Activated naive CD4-positive, alpha-beta T cell treated with anti-CD3 and anti-CD28 coated beads for 36 hours (primary cell): Measurements from ENCODE around the gene EPB41L4B. TPM values are rescaled to one million over a fixed set of nuclear protein-coding genes. Genes with fewer than 3 reads are reported as not detected.

ENCODE experiments used
- CTCF ChIA-PET: fragments of 350-600 bp; sonication (Branson Sonifier 250); formaldehyde crosslinking; loops from one replicate; lab custom pipeline; 2021; ENCODE audit warnings: antibody characterized with exemption; lab: Charles Lee
- DNase-seq: peaks from one replicate; pipeline ENCODE4 v3.0.0-alpha.2; 2020
- H3K27ac Mint-ChIP-seq: one replicate; pipeline ENCODE4 v1.8.0; 2021; ENCODE audit warnings: mild to moderate bottlenecking, mixed read lengths
- H3K27me3 Mint-ChIP-seq: one replicate; pipeline ENCODE4 v1.8.0; 2021; ENCODE audit warnings: low read depth, mixed read lengths
- H3K36me3 Mint-ChIP-seq: one replicate; pipeline ENCODE4 v1.8.0; 2021; ENCODE audit warnings: low read depth, mixed read lengths
- H3K4me1 Mint-ChIP-seq: one replicate; pipeline ENCODE4 v1.8.0; 2021; ENCODE audit warnings: low read depth, mixed read lengths
- H3K4me3 Mint-ChIP-seq: one replicate; pipeline ENCODE4 v1.8.0; 2021; ENCODE audit warnings: mild to moderate bottlenecking, moderate library complexity, mixed read lengths
- H3K9me3 Mint-ChIP-seq: one replicate; pipeline ENCODE4 v1.8.0; 2021; ENCODE audit warnings: mixed read lengths
- intact Hi-C: fragments of 100-400 bp; cut with micrococcal nuclease; formaldehyde crosslinking; loops from one replicate; pipeline ENCODE4 v1.15.1; 2023
- total RNA-seq, 2 experiments: library from RNA; stranded (reverse); gene quantifications; one replicate each; pipeline ENCODE4 v1.2.3, GENCODE V29; 2021

The EPB41L4B gene
- total RNA-seq, 2 experiments from 2014 or later, result 0.24 to 0.25 TPM

DNA sequence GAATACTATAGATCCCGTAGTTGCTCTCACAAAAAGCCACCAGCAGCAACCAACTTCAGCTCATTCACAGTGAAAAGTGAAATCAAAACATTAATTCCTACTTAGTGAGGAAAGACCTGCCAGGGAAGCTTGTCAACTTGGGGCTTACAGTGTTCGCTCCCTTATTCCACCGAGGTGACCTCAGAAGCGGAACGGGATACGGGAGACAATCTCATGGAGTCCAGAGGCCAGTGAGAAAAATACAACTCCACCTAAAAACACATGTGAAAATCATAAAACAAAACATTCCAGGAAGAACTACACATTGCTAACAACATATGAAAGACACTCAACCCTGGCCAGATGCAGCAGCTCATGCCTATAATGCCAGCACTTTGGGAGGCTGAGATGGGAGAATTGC, 11.6 kb downstream of the EPB41L4B start:
- Mint-ChIP-seq H3K27ac (no peak overlapping the region), H3K4me3 (no peak overlapping the region), H3K9me3 (no peaks in the 10 kb centered on the region), H3K27me3 (peaks cover 18% of the 10 kb centered on the region), H3K4me1 (peaks cover 5% of the 10 kb centered on the region), H3K36me3 (no peaks in the 10 kb centered on the region)
- CTCF ChIA-PET, result no interaction called here
- DNase-seq, result no peak
- intact Hi-C loops, result no loop called here

DNA sequence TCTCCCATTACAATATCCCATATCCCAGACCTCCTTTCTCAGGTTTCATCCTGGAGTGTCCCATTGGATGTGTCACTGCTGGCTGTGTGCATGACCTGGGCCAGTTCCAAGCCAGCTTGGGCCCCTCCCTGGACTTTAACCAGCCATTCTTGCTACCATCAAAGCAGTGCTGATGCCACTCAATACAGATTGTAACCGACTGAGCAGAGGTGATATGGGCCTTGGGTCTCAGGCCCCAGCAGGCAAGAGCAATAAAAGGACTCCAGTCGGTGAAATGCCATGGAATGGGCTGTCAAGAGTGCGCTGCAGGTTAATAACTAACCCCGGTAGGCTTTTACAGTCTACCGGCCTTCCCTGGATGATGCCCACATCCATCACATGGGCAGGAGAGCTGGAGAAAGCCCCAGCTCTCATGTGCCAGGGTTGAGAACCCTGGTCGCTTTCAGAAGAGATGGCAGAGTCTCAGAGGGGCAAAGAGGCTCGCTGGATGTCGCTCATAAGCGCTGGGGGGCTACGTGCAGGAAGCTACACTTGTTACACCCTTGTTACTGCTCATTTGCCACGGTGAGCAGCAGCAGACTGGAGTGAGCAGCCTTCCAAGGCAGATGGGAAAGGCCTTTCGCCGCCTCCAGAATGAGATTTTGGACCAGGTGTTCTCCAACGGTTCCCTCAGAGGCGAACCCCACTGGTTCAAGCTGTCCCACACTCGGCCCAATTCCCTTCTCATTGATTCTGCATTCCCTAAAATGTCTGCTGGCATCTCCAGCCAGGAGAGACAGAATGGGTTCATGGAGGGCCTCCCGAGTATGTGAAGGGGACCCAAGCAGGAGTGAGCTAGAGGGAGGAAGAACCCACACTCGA, 13.2 kb downstream of the EPB41L4B start:
- peaks cover 5% of the 10 kb centered on the region for H3K4me1 Mint-ChIP-seq
- no peaks in the 10 kb centered on the region for H3K36me3 Mint-ChIP-seq
- intact Hi-C loops, result no loop called here
- peaks cover 14% of the 10 kb centered on the region for H3K27me3 Mint-ChIP-seq
- CTCF ChIA-PET, result interaction anchor here (0.9 kb wide), 1 partner anchor 63 kb away, joined by 4 read pairs; no protein-coding TSS in a partner anchor
- no peak overlapping the region for H3K4me3 Mint-ChIP-seq
- no peak for DNase-seq
- no peaks in the 10 kb centered on the region for H3K9me3 Mint-ChIP-seq
- no peak overlapping the region for H3K27ac Mint-ChIP-seq

DNA sequence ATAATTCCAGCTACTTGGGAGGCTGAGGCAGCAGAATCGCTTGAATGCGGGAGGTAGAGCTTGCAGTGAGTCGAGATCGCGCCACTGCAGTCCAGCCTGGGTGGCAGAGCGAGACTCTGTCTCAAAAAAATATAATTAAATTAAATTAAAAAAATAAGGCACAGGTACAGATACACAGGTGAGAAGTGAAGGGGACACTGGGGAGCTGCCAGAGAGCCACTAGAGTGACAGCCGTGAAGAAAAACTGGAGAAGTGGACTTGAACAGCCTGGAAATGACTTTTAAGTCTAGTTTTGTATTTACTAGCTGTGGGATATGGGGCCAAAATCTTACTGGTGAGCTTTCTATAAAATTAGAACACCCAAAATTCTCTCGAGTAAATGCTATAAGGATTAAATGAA, 15.1 kb downstream of the EPB41L4B start:
- H3K27ac Mint-ChIP-seq, result no peak overlapping the region
- CTCF ChIA-PET, result no interaction called here

DNA sequence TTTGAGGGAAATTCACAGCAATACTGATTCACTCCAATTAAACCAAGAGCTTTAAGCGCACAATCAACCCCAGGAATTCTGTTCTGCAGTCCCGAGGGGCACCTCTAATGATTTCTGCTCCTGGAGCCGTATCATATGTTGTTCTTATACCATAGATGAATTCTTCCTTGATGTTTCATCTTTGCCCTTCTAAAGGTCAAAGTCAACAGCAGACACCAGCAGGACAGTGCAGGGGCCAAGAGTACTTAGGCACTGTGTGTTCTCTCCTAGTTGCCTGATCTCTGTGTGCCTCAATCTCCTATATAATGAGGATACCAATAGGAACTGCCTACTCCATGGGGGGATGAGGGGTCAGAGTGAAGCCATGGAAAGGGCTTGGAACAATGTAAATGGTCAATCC, 16.5 kb downstream of the EPB41L4B start:
- Mint-ChIP-seq H3K36me3 (no peaks in the 10 kb centered on the region), H3K4me1 (no peaks in the 10 kb centered on the region)
- CTCF ChIA-PET, result interaction anchor here (0.6 kb wide), 1 partner anchor 94 kb away, joined by 3 read pairs; no protein-coding TSS in a partner anchor

More for the DNA sequence above, 15.1 kb downstream of the EPB41L4B start:
- intact Hi-C loops, result no loop called here
- Mint-ChIP-seq H3K4me3 (no peak overlapping the region), H3K27me3 (peaks cover 19% of the 10 kb centered on the region), H3K4me1 (no peaks in the 10 kb centered on the region), H3K36me3 (no peaks in the 10 kb centered on the region), H3K9me3 (no peaks in the 10 kb centered on the region)
- DNase-seq, result no peak

DNA sequence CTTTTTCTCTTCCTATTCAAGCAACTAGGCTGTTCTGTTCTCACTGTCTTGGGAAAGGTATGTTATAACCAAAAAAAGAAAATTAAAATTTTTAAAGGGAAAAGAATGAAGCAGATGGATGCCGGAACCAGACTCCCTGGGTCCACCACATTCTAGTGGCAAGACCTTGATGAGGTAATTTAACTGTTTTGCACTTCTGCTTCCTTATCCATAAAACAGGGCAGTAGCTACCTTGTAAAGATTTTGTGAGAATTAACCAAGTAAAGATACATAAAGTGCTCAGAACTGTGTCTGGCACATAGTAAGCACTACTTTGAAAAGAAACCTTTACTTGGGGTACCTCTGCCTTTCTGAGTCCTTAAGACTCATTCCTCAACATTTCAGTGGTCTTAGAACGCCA, 17.0 kb downstream of the EPB41L4B start:
- H3K9me3 Mint-ChIP-seq, result no peaks in the 10 kb centered on the region
- CTCF ChIA-PET, result no interaction called here
- no peaks in the 10 kb centered on the region for H3K4me1 Mint-ChIP-seq
- intact Hi-C loops, result no loop called here
- DNase-seq, result no peak
- peaks cover 25% of the 10 kb centered on the region for H3K27me3 Mint-ChIP-seq
- no peak overlapping the region for H3K27ac Mint-ChIP-seq
- no peak overlapping the region for H3K4me3 Mint-ChIP-seq
- H3K36me3 Mint-ChIP-seq, result no peaks in the 10 kb centered on the region

More for the DNA sequence above, 16.5 kb downstream of the EPB41L4B start:
- Mint-ChIP-seq H3K27ac (no peak overlapping the region), H3K27me3 (peaks cover 25% of the 10 kb centered on the region), H3K9me3 (no peaks in the 10 kb centered on the region), H3K4me3 (no peak overlapping the region)
- DNase-seq, result no peak
- intact Hi-C loops, result no loop called here

DNA sequence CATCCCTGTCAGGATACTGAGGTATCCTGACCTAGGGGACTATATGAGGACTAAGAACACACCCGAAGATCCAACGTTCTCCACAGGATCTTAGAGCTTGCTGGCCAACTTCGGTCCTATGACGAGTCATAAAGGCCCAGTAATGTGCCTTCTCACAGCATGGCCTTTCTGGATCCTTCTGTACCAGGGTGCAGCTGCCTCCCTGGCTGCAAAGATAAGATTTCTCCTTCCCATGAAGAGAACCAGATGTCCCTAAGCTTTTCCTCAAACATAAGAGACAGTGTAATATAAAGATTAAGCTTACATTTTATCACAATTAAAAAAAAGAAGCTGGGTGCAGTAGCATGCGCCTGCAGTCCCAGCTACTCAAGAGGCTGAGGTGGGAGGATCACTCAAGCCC, 18.3 kb downstream of the EPB41L4B start:
- no peaks in the 10 kb centered on the region for H3K36me3 Mint-ChIP-seq
- no peak for DNase-seq
- H3K4me3 Mint-ChIP-seq, result no peak overlapping the region
- H3K27me3 Mint-ChIP-seq, result peaks cover 23% of the 10 kb centered on the region
- H3K4me1 Mint-ChIP-seq, result no peaks in the 10 kb centered on the region
- H3K27ac Mint-ChIP-seq, result no peak overlapping the region
- no peaks in the 10 kb centered on the region for H3K9me3 Mint-ChIP-seq
- CTCF ChIA-PET, result no interaction called here
- intact Hi-C loops, result no loop called here

DNA sequence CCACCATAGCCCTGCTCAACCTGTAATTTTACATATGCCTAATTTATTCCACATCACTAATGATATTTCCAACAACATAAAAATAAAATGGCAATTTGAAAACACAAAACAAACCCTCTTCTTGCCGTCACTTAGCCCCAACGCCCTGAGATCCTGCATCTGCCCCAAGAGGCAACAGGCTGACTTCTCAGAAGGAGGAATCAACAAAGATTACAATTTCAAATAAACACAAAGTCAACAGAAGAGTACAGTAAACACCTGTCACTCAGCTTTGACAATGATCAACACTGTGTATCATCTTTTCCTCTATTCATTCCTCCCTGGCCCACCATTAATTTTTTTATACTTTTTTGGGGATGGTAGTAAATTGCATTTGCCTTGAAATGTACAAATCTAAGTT, 19.8 kb downstream of the EPB41L4B start:
- CTCF ChIA-PET, result no interaction called here
- peaks cover 2% of the 10 kb centered on the region for H3K4me1 Mint-ChIP-seq
- H3K27ac Mint-ChIP-seq, result no peak overlapping the region
- peaks cover 21% of the 10 kb centered on the region for H3K27me3 Mint-ChIP-seq
- no peaks in the 10 kb centered on the region for H3K9me3 Mint-ChIP-seq
- DNase-seq, result no peak
- H3K36me3 Mint-ChIP-seq, result no peaks in the 10 kb centered on the region
- intact Hi-C loops, result no loop called here
- H3K4me3 Mint-ChIP-seq, result no peak overlapping the region

DNA sequence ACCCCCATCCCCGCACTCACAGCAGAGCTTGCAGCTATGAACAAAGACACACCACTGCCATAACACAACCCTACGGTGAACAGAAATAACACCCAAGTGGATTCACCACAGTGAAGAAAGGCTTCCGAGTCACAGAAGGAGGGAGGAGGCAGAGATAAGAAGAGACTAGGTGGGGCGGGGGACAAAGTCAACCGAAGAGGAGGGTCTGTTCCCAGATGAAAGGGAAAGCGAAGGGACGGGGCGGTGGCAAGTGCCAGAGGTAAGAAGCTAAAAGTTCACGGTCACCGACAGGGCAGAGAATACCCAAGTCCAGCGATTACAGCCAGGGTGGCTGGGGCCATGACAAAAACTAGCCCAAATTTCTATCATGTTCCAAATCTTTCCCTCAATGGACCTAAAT, 21.0 kb downstream of the EPB41L4B start:
- CTCF ChIA-PET, result interaction anchor here (0.7 kb wide), 1 partner anchor 47 kb away, joined by 3 read pairs; no protein-coding TSS in a partner anchor
- intact Hi-C loops, result no loop called here
- H3K36me3 Mint-ChIP-seq, result no peaks in the 10 kb centered on the region
- no peak overlapping the region for H3K27ac Mint-ChIP-seq
- DNase-seq, result no peak
- H3K4me1 Mint-ChIP-seq, result peaks cover 12% of the 10 kb centered on the region
- no peaks in the 10 kb centered on the region for H3K9me3 Mint-ChIP-seq
- H3K27me3 Mint-ChIP-seq, result peaks cover 20% of the 10 kb centered on the region
- H3K4me3 Mint-ChIP-seq, result no peak overlapping the region

DNA sequence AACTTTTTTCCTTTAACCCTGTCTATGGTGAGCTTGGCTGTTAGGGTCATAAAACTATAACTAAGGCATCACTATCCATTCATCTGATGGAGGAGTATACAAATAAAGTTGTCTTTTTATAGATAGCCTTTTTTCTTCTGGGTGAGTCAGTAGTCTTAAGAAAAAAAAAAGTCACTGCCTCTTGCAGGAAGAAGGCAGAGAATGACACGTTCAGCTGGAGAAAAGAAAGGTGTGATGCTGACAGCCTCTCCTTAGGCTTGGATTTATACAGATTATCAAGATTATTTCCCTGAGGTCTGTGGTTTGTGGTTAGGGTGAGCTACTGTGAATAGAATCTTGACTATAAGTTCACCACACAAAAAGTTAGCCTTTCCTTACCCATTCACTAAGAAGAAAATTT, 23.0 kb downstream of the EPB41L4B start:
- Mint-ChIP-seq H3K36me3 (no peaks in the 10 kb centered on the region), H3K9me3 (no peaks in the 10 kb centered on the region), H3K4me1 (peaks cover 12% of the 10 kb centered on the region), H3K27me3 (peaks cover 19% of the 10 kb centered on the region), H3K27ac (no peak overlapping the region), H3K4me3 (no peak overlapping the region)
- no peak for DNase-seq
- CTCF ChIA-PET, result interaction anchor here (0.6 kb wide), 1 partner anchor 393 kb away, joined by 6 read pairs; no protein-coding TSS in a partner anchor
- intact Hi-C loops, result no loop called here

DNA sequence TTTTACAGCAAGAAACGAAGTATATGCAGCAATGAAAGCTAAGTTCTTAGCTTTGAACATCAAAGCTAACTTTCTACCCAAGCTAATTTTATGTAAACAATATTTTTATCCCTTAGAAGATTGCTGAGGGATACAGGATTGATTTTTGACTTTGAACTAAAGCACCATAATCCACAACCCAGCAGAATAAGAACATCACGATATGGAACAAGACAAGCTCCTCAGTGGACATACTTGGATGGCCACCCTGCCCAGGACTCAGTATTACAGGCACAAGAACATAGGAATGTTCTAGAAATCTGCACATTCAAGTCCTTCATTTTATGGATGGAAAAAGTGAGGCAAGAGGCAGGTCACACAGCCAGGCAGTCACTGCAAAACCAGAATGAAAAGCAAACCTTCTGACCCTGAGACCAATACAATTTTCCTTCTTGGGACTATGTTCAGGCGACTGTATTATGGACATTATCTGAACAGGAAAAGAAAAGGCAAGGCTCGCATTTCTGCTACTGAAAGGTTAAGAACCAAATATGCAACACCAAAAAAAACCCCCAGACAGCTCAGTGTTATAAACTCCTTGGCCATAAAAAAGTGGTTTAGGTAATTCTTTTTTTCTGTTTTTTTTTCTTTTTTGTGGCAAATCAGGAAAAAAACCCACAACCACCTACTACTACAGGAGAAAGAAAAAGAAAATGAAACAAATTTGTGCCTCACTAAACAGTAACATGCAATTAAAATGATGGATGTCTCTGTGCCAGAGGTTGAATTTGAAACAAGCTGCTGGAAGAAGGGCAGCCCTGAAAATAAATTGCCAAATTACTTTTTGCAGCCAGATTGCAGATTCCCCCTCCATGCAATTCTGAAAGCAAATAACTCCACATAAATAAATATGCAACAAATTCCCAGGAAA, 25.4 kb downstream of the EPB41L4B start:
- no peak overlapping the region for H3K27ac Mint-ChIP-seq
- intact Hi-C loops, result no loop called here
- no peaks in the 10 kb centered on the region for H3K9me3 Mint-ChIP-seq
- H3K27me3 Mint-ChIP-seq, result peaks cover 12% of the 10 kb centered on the region
- H3K36me3 Mint-ChIP-seq, result no peaks in the 10 kb centered on the region
- no peak for DNase-seq
- H3K4me3 Mint-ChIP-seq, result no peak overlapping the region
- peaks cover 12% of the 10 kb centered on the region for H3K4me1 Mint-ChIP-seq
- CTCF ChIA-PET, result interaction anchor here (0.6 kb wide), 1 partner anchor 11 kb away, joined by 3 read pairs; no protein-coding TSS in a partner anchor

DNA sequence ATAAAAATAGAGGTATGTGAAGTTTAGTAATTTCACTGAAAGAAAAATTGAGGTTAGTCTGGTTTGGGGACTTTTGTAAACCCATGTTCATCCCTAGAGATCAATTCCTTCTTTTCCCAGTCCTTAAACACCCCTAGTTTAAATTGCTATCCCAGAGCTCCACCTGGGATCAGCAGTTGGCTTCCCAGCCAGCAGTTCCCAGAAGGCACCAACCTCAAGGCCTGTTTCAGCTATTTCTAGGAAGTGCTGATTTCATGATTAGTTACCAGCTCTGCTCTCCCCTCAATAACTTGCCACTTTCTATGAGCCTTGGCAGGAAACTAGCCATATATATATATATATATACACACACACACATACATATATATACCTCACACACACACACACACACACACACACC, 30.5 kb downstream of the EPB41L4B start:
- no peak overlapping the region for H3K27ac Mint-ChIP-seq
- DNase-seq, result no peak
- intact Hi-C loops, result no loop called here
- no peaks in the 10 kb centered on the region for H3K9me3 Mint-ChIP-seq
- peaks cover 3% of the 10 kb centered on the region for H3K27me3 Mint-ChIP-seq
- H3K36me3 Mint-ChIP-seq, result no peaks in the 10 kb centered on the region
- no peak overlapping the region for H3K4me3 Mint-ChIP-seq
- H3K4me1 Mint-ChIP-seq, result peaks cover 5% of the 10 kb centered on the region
- CTCF ChIA-PET, result no interaction called here

DNA sequence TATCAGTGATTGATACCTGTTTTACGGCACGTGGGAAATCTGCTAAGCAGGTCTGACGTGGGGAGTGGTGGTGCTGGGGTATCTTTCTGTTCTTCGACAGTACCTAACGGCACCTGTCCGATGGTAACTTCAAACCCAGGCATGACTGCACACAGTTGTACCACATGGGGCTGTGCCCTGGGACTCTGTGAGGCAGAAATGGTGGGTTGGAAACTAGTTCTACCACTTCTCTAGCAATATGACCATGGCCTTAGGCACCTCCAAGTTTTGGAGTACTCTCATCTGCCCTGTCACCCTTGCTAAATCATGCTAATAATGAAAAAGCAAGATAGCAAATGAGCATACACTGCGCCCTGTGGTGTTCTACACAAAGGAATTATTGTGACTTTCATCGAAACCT, 30.9 kb downstream of the EPB41L4B start:
- Mint-ChIP-seq H3K27ac (no peak overlapping the region), H3K27me3 (peaks cover 3% of the 10 kb centered on the region), H3K4me1 (peaks cover under 1% of the 10 kb centered on the region), H3K4me3 (no peak overlapping the region), H3K36me3 (no peaks in the 10 kb centered on the region), H3K9me3 (no peaks in the 10 kb centered on the region)
- intact Hi-C loops, result no loop called here
- CTCF ChIA-PET, result no interaction called here
- no peak for DNase-seq
